ENCODE data around the gene KIF9.
"Not testable (repeated sequence)": the region's sequence is repeated elsewhere in the genome, so short reads cannot be mapped to it uniquely, and the experiment has no call there.

Gene KIF9

DNA sequence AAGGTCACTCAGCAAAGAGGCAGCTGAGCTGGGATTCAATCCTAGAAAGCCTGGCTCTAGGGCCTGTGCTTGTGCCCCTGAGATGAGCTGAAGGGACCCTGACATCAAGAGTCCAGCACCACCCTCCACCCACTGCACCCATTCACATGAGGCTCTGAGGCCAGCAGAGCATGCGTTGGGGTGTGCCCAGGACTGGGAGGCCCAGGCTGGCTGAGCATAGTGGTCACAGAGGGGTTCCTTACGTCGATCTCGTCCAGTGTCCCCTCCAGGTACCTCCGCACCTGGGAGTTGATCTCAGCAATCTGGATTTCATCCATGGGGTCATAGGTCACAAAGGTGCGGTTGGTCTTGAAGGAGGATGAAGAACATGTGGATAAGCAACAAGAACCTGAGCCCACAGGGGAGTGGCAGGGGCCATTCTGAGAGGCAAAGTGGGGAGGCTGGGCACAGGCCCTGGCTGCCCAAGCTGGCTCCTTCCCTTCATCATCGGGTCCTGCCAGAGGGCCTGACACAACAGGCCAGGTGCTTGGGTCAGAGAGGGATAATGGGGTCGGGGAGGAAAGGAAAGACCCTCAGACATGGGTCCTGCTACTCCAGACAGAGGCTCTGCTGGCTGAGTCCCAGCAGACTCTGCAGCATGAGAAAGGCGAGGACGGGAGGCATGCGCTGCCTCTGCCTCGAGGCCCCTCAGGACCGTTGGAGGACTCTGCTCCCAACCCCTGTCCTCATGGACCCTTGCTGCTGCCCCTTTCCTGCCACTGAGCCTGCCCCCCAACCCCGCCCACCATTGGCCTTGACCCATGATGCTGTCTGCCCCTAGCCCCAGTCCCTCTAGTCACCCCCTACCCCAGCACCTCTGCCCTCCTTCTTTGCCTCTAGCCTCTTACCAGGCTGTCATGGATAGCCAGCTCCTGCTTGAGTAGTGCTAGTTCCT lies 35.2 kb downstream of the KIF9 start:
- DNase-seq = no peak

DNA sequence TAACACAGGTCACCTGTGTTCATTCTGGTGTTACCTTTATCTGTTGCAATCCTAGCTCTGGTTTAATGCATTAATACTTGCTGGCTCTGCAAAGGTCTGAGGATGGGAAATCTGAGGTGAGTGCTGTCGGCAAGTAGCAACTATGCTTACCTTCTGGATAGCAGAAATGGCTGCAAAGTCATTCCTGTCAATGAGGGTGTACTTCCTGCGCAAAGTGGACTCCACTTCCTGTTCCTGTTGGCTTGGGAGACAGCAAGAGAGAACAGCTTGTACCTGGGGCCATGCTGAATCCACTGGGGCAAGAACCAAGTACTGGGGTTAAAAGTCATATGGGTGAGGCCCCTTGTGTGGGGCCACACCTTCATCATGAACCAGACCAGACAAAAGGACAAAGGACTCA lies 37.3 kb downstream of the KIF9 start:
- no peak for DNase-seq

DNA sequence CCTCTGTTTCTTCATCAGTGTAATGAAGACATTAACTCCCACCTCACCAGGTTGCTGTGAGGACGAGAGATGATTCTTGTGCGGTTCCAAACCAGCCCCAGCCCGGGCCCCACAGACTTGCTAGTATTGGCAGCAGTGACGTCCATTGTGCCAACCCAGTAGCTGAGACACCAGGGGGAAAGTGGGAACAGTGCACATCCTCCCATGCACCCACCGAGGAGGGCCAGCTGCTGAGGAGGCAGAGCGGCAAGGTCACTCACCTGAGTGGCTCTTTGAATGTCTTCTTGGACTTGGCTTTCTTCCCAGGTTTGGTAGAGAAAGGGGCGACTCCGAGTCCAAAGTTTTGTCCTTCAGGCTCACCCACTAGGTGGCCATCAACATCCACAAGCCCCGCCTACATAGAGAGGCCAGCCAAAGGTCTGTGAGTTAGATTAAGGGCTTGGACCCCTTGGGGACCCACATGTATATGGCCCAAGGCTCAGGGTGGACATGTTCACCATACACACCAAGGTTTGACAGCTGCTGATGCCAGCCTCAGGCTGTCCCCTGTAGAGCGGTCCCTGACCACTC lies 38.0 kb downstream of the KIF9 start:
- DNase-seq = no peak

DNA sequence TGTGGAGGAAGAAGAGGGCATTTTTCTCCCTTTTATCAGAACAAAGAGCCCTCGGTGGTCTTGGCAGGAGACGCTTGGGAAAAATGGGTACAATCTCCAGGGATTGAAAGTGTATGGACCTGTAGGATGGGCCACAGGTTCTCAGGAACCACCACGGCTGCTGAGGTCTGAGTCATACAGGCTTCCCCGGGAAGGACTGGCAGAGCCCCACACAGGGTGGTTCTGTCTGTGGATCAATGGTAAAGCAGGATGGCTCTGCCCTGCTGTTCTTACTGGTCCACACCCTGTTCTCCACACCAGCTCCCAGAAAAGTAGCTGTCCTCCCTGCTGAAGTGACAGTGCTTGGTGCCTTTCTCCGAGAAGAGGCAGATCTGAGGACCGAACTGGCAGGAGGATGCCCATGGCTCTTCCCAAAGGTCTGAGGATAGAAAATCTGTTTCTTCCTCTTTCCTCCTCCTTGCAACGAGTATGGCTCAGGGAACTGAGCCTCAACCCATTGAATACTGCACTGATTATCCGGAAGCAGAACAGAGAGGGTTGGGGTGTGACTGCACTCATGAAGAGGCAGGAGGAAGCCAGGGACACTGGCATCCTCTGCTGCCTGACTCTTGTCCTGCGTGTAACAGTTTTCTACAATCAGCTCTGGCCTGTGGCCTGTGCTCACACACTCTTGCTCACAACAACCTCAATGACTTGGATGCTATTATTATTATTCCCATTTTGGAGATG lies 39.0 kb downstream of the KIF9 start:
- DNase-seq = no peak

DNA sequence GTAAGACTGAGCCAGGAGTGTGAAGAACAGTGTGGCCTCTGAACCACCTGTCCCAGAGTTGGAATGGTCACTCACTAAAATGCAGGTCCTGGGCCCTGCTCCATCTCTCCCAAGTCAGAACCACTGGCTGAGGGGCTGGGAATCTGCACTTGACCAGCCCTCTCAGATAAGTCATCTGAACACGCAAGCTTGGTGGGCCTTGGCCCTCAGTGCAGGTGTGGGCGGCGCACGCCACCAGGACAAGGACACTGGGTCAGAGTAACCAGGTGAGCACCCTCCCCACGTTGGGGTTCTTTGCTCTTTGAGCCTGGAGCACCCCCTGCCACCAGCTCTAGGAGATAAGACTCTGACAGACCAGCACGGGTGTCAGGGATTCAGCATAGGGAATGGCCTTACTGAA lies 42.7 kb downstream of the KIF9 start:
- no peak for DNase-seq

DNA sequence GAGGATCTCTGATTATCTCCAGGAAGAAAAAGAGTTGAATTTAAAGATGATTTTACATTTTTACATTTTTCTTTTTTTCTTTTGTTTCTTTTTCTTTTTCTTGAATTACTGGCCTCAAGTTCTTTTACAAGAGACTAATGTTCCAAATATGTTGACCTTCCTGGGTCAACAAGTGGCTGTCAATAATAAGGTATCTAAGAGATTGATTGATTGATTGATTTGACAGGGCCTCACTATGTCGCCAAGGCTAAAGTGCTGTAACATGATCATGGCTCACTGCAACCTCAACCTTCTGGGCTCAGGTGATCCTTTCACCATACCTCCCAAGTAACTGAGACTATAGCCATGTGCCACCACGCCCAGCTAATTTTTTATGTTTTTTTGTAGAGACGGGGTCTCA lies 44.6 kb downstream of the KIF9 start:
- no peak for DNase-seq

DNA sequence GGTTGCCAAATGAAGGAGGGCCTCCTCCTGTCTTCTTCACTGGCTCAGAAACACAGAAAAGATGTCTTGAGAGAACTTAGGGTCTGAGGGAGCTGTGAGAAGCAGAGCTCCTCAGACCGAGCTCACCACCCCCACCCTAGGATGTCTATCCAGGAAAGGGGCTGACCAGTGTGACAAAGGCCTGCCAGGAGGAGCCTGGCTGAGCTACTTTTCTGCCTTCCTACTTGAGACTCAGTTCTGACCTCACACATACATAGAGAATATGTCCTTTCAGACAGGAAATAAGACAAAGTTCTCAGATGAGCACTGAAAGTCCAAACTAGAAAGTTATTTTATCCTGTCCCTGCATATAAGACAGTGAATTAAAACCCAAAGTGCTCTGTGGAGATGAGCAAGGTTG lies 54.5 kb downstream of the KIF9 start:
- no peak for DNase-seq

DNA sequence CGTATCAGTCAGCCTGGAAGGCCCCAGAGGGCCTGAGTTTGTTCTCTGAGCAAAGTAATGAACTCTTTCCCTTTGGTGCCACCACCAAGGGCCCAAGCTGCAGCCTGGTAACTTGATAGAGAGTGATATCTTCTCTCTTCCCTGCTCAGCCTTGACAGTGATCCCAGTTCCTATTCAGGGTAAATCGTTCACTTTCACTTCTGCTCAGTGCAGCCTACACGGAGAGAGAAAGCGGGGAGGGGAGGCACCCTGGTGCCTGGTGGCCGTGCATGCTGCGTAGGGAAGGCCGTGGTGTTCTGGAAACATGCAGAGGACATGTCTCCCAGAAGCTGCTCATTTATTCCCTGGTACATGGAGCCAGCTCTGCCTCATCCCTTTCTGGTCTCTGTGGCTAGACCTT lies 54.9 kb downstream of the KIF9 start:
- no peak for DNase-seq

DNA sequence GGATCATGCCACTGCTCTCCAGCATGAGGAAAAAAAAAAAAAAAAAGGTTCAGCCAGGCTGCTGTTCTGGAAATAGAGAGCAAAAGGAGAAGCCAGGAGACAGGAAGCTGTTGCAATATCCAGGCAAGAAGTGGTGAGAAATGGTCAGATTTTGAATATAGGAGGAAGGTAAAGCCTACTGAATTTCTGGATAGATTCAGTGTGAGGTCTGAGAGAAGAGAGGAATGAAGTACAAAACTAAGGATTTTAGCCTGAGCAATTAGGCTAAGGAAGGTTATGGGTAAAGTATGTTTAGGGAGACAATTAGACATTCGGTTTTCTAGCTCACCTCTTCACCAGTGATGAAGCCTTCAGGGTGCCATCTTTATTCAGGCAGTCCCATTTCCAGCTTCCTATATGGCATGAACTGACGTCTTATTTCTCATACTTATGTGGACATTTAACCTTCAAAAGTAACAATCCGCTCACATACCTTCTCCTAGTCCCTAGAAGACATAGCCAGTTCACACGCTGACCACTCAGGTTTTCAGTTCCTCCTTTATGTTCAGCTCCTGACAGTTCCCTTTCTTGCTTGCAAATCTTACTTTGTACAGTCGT lies 57.2 kb downstream of the KIF9 start:
- DNase-seq = no peak

DNA sequence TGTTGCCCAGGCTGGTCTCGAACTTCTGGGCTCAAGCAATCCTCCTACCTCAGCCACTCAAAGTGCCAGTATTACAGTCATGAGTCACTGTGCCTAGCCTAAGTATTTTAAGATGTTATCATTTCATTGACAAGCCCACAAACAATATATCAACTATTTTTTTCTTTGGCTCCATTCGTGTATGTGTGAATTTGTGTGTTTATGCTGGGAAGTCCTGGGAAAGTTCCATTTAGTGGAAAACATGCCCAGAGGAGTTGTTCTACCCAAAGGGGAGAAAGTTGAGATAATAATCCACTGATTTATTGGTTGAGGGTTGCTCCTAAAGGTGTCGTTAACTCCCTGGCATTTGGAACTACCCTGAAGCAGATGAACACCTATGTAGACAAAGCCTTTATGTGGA lies 58.8 kb downstream of the KIF9 start:
- no peak for DNase-seq

DNA sequence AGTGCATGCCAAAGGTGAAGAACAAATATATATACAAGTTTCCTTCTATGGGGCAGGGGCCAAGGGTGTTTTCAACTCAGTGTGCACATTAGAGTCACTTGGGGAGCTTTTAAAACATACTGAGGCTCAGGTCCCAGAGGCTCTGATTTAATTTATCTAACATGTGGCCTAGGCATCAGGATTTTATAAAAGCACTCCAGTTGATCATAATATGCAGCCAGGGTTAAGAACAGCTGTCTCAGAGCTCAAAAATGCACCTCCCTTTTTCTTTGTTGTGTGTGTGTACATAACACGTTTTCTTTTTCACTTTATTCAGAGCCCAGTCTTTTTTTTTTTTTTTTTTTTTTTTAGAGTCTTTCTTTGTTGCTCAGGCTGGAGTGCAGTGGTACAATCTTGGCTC lies 60.8 kb downstream of the KIF9 start:
- DNase-seq = no peak

DNA sequence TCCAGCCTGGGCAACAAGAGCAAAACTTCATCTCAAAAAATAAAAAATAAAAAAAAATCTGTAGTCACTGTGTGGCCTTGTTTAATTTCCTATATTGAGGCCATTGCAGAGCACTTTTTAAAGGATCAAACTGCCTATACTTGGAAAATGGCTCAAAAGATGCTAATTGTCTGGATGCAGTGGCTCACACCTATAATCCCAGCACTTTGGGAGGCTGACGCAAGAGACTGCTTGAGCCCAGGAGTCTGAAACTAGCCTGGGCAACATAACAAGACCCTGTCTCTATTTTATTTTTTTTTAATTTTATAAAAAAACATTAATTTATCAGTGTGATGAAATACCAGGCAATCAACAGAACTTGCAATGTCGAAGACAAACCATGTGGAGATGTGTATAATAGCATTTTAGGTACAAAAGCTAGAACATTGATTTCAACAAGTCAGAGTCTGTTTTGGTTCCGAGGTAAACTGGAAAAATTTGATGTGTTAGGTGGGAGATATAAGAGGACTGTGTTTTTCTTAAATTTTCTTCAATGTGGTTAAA lies 71.7 kb downstream of the KIF9 start:
- no peak for DNase-seq

DNA sequence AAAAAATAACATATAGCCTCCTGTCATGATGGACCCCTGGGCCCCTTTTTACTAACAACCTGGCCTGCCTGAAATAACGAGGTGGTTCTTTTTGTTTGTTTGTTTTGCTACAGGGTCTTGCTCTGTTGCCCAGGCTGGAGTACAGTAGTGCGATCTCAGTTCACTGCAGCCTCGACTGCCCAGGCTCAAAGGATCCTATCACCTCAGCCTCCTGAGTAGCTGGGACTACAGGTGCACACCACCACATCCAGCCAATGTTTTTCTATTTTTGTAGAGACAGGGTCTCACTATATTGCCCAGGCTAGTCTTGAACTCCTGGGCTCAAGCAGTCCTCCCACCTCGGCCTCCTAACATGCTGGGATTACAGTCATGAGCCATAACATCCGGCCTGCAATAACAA lies 76.6 kb downstream of the KIF9 start:
- not testable (repeated sequence) for DNase-seq

DNA sequence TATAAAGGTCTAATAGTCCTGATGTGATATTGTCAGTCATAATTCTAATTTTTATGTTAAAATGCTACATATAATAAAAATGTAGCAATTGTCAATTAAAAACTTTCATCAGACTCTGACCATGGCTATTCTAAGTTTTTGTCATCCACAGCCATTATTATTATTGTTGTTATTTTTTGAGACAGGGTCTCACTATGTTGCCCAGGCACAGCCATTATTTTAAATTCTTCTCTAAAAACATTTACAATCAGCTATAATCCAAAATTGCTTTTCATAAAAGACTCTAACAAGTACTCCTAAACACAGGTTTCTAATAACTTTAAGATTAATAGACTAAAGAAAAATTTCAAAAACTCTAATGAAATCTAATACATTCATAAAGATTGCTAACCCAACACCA lies 77.7 kb downstream of the KIF9 start:
- DNase-seq = no peak

DNA sequence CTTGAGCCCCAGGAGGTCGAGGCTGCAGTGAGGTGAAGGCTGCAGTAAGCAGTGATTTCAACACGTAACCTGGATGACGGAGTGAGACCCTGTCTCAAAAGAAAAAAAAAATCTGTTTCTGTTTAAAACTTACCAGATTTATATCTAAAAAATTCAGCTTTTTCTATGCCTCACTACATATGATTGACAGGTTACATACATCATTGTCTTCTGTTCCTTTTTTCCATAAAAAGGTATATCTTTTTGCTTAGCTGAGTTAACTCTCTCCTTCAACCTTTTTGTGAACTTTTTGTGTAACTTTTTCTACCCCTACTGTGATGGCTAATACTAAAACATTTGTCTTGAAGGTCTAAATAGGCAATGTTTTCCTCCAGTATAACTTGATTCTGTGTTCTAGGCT lies 80.1 kb downstream of the KIF9 start:
- DNase-seq = no peak

DNA sequence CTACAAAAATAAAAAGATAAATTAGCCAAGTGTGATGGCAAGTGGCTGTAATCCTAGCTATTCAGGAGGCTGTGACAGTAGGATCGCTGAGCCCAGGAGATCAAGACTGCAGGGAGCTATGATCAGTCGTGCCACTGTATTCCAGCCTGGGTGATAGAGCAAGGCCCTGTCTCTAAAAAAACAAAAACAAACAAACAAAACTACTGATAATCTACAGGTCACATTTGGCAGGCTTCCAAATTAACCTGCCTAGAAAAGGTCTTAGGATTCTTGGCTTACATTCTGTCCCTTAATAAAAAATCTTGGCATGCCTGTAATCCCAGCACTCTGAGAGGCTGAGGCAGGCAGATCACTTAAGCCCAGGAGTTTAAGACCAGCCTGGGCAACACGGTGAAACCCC lies 85.3 kb downstream of the KIF9 start:
- no peak for DNase-seq

DNA sequence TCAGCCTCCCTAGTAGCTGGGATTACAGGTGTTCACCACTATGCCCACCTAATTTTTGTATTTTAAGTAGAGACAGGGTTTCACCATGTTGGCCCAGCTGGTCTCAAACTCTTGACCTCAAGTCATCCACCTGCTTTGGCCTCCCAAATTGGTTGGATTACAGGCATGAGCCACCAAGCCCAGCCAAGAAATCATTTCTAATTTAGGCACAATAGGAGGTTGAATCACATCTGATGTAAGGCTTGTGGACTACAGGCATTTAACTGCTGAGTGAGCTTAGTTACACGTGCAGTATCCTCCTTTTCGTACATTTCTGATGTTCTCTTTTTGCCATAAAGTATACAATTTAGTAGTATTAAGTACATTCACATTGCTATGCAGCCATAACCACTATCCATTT lies 87.6 kb downstream of the KIF9 start:
- DNase-seq = no peak

DNA sequence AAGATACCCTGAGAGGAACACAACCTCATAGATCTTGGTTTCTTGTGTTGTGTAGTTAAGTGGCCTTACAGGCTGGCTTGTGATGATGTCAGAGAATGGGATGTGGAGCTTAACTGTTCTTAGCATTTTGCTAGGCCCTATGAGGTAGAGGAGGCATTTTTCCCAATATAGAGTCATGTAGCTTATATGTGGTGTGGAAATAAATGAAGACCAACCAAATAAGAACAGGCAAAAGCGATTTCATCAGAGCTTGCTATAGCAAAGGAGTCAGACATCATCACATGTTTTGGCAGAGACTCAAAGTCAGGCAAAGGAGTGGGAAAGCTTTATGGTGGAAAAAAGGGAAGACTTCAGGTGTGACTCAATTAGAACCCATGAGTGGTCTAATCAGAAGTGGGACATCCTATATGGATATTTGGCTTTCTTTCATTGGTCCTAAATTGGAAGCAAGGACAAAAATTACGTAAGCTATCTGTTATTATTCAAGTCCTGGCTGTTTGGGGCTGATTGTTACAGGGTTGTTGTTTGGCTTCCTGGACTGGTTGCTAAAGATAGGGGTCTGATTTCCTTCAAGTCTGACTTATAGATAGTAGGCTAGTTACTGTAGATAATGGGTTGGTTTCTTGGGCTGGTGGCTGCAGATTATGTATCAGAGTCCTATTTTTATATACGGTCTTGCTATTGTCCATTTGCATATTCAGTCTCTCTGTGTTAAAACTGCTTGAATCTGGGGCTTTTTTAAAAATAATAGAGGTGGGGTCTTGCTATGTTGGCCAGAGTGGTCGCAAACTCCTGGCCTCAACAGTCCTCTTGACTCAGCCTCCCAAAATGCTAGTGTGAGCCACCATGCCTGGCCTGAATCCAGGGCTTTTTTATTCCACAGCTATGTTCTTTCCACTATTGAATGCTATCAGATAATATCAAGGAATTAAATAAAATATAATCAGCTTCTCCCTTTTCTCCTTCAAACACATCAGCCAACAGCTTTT lies 88.4 kb downstream of the KIF9 start:
- DNase-seq = no peak

DNA sequence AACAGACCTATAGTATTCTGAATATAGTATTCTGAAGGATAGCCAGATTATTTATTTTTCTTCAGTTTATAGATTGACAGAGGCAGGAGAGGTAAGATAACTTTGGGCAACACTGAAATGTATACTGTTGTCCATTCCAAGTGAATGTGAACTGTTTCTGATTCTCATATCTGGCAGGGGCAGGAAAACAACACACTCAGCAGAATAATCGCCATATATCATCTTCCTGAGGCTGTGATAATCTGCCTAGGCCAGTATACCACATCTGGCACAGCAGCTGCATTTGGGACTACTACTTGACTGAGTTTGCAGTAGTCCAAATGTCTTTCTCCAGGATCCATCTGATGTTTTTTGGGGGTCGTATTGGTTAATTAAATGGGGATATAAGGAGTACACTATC lies 96.3 kb downstream of the KIF9 start:
- no peak for DNase-seq

DNA sequence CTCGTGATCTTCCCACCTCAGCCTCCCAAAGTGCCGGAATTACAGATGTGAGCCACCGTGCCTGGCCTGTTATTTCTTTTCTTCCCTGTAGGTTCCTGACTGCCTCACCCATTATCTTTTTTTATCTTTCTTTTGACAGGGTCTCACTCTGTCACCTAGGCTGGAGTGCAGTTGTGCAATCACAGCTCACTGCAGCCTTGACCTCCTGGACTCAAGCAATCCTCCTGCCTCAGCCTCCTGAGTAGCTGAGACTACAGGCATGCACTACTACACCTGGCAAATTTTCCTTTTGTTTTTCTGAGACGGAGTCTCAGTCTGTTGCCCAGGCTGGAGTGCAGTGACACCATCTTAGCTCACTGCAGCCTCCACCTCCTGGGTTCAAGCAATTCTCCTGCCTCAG lies 100.9 kb downstream of the KIF9 start:
- not testable (repeated sequence) for DNase-seq

DNA sequence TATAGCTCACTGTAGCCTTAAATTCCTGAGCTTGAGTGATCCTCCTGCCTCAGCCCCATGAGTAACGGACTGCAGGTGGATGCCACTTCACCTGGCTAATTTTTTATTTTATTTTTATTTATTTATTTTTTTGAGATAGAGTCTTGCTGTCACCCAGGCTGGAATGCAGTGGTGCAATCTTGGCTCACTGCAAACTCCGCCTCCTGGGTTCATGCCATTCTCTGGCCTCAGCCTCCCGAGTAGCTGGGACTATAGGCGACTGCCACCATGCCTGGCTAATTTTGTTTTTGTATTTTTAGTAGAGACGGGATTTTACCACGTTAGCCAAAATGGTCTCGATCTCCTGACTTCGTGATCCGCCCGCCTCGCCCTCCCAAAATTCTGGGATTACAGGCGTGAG lies 102.6 kb downstream of the KIF9 start:
- DNase-seq = not testable (repeated sequence)

All from islet precursor cell (in vitro differentiated cells).